ENCODE data around the gene BNIP1.
"Not testable (repeated sequence)": the region's sequence is repeated elsewhere in the genome, so short reads cannot be mapped to it uniquely, and the experiment has no call there.

BNIP1 gene

GRCh38 chr5:173148354-173148753, 4.0 kb downstream of the BNIP1 start:
- no peak for TF ChIP-seq CTCF (IDR thresholded peaks at IDR 0.05; ENCODE audit: insufficient read depth, missing control alignments)
- FAIRE-seq (no peak), DNase-seq (ENCODE audit: insufficient read length, low spot score) (no peak)

- FAIRE-seq: no peak
- no peak for DNase-seq (ENCODE audit: insufficient read length, low spot score)
- no peak for TF ChIP-seq CTCF (IDR thresholded peaks at IDR 0.05; ENCODE audit: insufficient read depth, missing control alignments)
These were observed 8.2 kb downstream of the BNIP1 start for GRCh38 chr5:173152547-173152946.

GRCh38 chr5:173153842-173154241, 9.5 kb downstream of the BNIP1 start:
- no peak for TF ChIP-seq CTCF (IDR thresholded peaks at IDR 0.05; ENCODE audit: insufficient read depth, missing control alignments)
- FAIRE-seq: no peak
- DNase-seq (ENCODE audit: insufficient read length, low spot score): no peak

GRCh38 chr5:173154619-173155018, 10.3 kb downstream of the BNIP1 start:
- DNase-seq (ENCODE audit: insufficient read length, low spot score); FAIRE-seq: not testable (repeated sequence)

GRCh38 chr5:173155912-173156311, 11.6 kb downstream of the BNIP1 start:
- DNase-seq (ENCODE audit: insufficient read length, low spot score): no peak
- no peak for FAIRE-seq
- TF ChIP-seq CTCF (IDR thresholded peaks at IDR 0.05; ENCODE audit: insufficient read depth, missing control alignments): no peak

GRCh38 chr5:173158366-173158765, 14.0 kb downstream of the BNIP1 start:
- no peak for FAIRE-seq
- no peak for DNase-seq (ENCODE audit: insufficient read length, low spot score)
- no peak for TF ChIP-seq CTCF (IDR thresholded peaks at IDR 0.05; ENCODE audit: insufficient read depth, missing control alignments)

- DNase-seq (ENCODE audit: insufficient read length, low spot score) (no peak), FAIRE-seq (no peak)
- TF ChIP-seq CTCF (IDR thresholded peaks at IDR 0.05; ENCODE audit: insufficient read depth, missing control alignments): no peak
These were observed 14.9 kb downstream of the BNIP1 start for GRCh38 chr5:173159256-173159655.

GRCh38 chr5:173161148-173161547, 16.8 kb downstream of the BNIP1 start:
- no peak for DNase-seq (ENCODE audit: insufficient read length, low spot score)
- FAIRE-seq: no peak
- TF ChIP-seq CTCF (IDR thresholded peaks at IDR 0.05; ENCODE audit: insufficient read depth, missing control alignments): no peak

Data from D721Med (cell line).